ENCODE measurements around the gene ATP2B1. TPM values are rescaled to one million over a fixed set of nuclear protein-coding genes. Genes with fewer than 3 reads are reported as not detected.

Gene ATP2B1
- total RNA-seq, 4 donors from 2014 or later, result 10.9 to 32.4 (median 21.0) TPM

DNA sequence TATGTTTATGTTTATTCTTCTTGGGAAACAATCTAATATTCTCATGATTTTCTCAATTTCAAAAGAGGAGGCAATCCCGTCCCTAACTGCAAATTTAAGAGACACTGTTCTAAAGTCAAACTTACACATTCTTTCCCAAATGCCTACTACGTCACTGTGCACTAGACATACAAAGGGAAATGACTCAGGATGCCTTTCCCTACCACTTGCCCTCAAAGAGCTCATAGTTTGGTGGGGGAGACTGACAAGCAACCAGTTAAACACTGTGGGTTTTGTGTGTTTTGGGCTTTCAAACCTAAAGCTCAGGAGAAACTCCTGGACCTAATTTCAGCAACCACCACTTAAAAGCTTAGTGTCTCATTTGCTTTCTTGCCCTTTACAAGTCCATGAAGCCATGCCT, 58.4 kb downstream of the ATP2B1 start:
- intact Hi-C loops (cut with DNase I), result no loop called here
- Histone ChIP-seq H3K4me1 (peaks cover 0 to 7% (median 0%) of the 10 kb centered on the region in 3 donors), H3K9me3 (no peaks in the 10 kb centered on the region), H3K4me3 (no peak overlapping the region), H3K27ac (no peak overlapping the region), H3K36me3 (peaks cover 0 to 12% (median 0%) of the 10 kb centered on the region in 3 donors), H3K27me3 (no peaks in the 10 kb centered on the region)
- WGBS, 2 donors, result 90 to 94% methylated on average over 2 of the region's 2 CpGs
- no peak for DNase-seq
- TF ChIP-seq, protein P1, sequence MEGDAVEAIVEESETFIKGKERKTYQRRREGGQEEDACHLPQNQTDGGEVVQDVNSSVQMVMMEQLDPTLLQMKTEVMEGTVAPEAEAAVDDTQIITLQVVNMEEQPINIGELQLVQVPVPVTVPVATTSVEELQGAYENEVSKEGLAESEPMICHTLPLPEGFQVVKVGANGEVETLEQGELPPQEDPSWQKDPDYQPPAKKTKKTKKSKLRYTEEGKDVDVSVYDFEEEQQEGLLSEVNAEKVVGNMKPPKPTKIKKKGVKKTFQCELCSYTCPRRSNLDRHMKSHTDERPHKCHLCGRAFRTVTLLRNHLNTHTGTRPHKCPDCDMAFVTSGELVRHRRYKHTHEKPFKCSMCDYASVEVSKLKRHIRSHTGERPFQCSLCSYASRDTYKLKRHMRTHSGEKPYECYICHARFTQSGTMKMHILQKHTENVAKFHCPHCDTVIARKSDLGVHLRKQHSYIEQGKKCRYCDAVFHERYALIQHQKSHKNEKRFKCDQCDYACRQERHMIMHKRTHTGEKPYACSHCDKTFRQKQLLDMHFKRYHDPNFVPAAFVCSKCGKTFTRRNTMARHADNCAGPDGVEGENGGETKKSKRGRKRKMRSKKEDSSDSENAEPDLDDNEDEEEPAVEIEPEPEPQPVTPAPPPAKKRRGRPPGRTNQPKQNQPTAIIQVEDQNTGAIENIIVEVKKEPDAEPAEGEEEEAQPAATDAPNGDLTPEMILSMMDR (IDR thresholded peaks at IDR 0.05), result no peak
- TF ChIP-seq POLR2A (IDR thresholded peaks at IDR 0.05), result no peak

DNA sequence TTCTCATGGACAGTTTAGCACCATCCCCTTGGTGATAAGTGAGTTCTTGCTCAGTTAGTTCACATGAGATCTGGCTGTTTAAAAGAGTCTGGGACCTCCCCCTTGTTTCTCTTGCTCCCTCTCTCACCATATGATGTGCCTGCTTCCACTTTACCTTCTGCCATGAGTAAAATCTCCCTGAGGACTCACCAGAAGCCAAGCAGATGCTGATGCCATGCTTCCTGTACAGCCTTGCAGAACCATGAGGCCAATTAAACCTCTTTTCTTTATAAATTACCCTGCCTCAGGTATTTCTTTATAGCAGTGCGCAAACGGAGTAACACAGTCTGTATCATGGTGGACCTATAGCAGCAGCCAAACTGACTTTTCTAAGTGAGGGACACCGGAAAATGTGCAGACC, 58.8 kb downstream of the ATP2B1 start:
- peaks cover 0 to 7% (median 0%) of the 10 kb centered on the region in 3 donors for H3K4me1 ChIP-seq
- 93 to 100% methylated on average over 3 of the region's 3 CpGs for WGBS, 2 donors
- H3K9me3 ChIP-seq, result no peaks in the 10 kb centered on the region
- TF ChIP-seq POLR2A (IDR thresholded peaks at IDR 0.05), result no peak
- TF ChIP-seq, protein P1 (IDR thresholded peaks at IDR 0.05), result no peak
- no peaks in the 10 kb centered on the region for H3K27me3 ChIP-seq
- H3K36me3 ChIP-seq, result peaks cover 0 to 12% (median 0%) of the 10 kb centered on the region in 3 donors
- H3K27ac ChIP-seq, result no peak overlapping the region
- intact Hi-C loops (cut with DNase I), result no loop called here
- DNase-seq, result no peak
- H3K4me3 ChIP-seq, result no peak overlapping the region

DNA sequence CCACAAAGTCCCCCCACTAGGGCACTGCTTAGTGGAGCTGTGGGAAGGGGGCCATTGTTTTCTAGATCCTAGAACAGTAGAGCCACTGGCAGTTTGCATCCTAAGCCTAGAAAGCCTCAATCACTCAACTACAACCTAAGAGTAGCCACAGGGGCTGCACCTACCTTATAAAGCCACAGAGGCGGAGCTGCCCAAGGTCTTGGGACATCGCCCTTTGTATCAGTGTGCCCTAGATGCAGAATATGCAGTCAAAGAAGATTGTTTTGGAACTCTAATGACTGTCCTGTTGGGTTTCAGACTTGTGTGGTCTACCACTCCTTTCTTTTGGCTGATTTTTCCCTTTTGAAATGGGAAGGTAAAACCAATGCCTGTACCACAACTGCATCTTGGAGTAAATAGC, 59.5 kb downstream of the ATP2B1 start:
- WGBS, 2 donors, result 94 to 95% methylated on average over 2 of the region's 2 CpGs
- Histone ChIP-seq H3K9me3 (no peaks in the 10 kb centered on the region), H3K4me1 (peaks cover 0 to 7% (median 0%) of the 10 kb centered on the region in 3 donors), H3K27me3 (no peaks in the 10 kb centered on the region), H3K4me3 (no peak overlapping the region), H3K36me3 (peaks cover 0 to 12% (median 0%) of the 10 kb centered on the region in 3 donors), H3K27ac (no peak overlapping the region)
- DNase-seq, result no peak
- TF ChIP-seq POLR2A (IDR thresholded peaks at IDR 0.05), result no peak
- TF ChIP-seq, protein P1 (IDR thresholded peaks at IDR 0.05), result no peak
- intact Hi-C loops (cut with DNase I), result no loop called here

DNA sequence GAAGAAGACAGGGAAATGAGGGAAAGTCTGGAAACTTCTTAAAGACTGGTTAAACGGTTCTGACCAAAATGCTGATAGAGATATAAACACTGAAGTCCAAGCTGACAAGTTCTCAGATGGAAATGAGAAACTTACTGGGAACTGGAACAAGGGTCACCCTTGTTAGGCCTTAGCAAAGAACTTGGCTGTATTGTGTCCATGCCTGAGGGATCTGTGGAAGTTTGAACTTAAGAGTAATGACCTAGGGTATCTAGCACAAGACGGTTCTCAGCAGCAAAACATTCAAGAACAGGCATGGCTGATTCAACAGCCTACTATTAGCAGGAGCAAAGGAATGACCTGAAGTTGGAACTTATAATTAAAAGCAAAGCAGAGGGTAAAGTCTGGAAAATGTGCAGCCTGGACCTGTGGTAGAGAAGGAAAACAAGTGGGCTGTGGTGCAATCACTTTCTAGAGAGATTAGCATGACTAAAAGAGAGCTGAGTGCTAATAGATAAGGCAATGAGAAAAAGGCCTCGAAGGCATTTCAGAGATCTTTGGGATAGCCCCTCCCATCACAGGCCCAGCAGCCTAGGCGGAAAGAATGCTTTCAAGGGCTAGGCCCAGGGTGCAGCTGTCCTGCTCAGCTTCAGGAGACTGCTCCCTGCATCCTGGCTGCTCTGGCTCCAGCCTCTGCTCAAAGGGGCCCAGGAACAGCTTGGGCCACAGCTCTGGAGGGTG, 60.3 kb downstream of the ATP2B1 start:
- no peak for TF ChIP-seq POLR2A (IDR thresholded peaks at IDR 0.05)
- TF ChIP-seq, protein P1 (IDR thresholded peaks at IDR 0.05), result no peak
- Histone ChIP-seq H3K4me1 (peaks cover 0 to 7% (median 0%) of the 10 kb centered on the region in 3 donors), H3K27ac (no peak overlapping the region), H3K4me3 (no peak overlapping the region), H3K27me3 (no peaks in the 10 kb centered on the region), H3K9me3 (no peaks in the 10 kb centered on the region), H3K36me3 (peaks cover 0 to 12% (median 0%) of the 10 kb centered on the region in 3 donors)
- no peak for DNase-seq
- intact Hi-C loops (cut with DNase I), result no loop called here
- WGBS, 2 donors, result 65 to 66% methylated on average over 4 of the region's 4 CpGs

DNA sequence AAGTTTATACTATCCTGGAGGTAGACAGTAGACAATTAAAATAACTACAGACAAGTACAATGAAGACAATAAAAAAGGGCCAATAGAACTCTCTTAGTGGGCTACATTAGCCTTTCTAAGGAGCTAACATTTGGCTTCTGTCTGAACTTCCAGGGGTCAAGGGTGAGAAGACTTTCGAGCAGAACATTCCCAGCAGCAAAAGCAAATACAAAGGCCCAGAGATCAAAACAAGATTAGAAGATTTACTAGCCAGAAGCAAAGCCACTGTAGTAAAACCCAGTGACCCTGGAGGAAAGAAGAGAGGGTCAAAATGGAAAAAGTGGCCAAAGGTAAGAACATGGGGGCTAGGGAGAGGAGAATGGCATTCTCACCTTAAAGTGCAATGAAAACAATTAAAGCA, 63.2 kb downstream of the ATP2B1 start:
- Histone ChIP-seq H3K4me3 (no peak overlapping the region), H3K36me3 (peaks cover 0 to 29% (median 0%) of the 10 kb centered on the region in 3 donors), H3K9me3 (no peaks in the 10 kb centered on the region), H3K27me3 (no peaks in the 10 kb centered on the region), H3K27ac (no peak overlapping the region), H3K4me1 (peaks cover 0 to 7% (median 0%) of the 10 kb centered on the region in 3 donors)
- TF ChIP-seq POLR2A (IDR thresholded peaks at IDR 0.05), result no peak
- TF ChIP-seq, protein P1 (IDR thresholded peaks at IDR 0.05), result no peak
- WGBS, 2 donors, result 57 to 67% methylated on average over 1 of the region's 1 CpG
- DNase-seq, result no peak
- intact Hi-C loops (cut with DNase I), result no loop called here
